Calu3 (cell line): ENCODE data around the gene ZNF536. TPM values are rescaled to one million over a fixed set of nuclear protein-coding genes. Genes with fewer than 3 reads are reported as not detected.
"Not testable (repeated sequence)": the region's sequence is repeated elsewhere in the genome, so short reads cannot be mapped to it uniquely, and the experiment has no call there.

Source experiments
- BruUV-seq: library from RNA; stranded (reverse); fragments of 400-500 nt; replicated peaks from 2 replicates; lab custom pipeline; 2021; lab: Mats Ljungman, UMichigan
- CTCF ChIA-PET: fragments of 300-600 bp; sonication (Branson Sonifier 250); formaldehyde crosslinking; loops from one replicate; lab custom pipeline; 2022; ENCODE audit warnings: antibody characterized with exemption; lab: Charles Lee
- DNase-seq: peaks from one replicate; pipeline ENCODE4 v3.0.0; 2022
- H3K27ac Mint-ChIP-seq: one replicate; pipeline ENCODE4 v1.8.0; 2022; ENCODE audit warnings: mixed read lengths; ENCODE audit not compliant: unreplicated experiment
- H3K27me3 Mint-ChIP-seq: one replicate; pipeline ENCODE4 v1.8.0; 2022; ENCODE audit warnings: mixed read lengths; ENCODE audit not compliant: unreplicated experiment
- H3K36me3 Mint-ChIP-seq: one replicate; pipeline ENCODE4 v1.8.0; 2022; ENCODE audit warnings: mild to moderate bottlenecking, moderate library complexity, mixed read lengths; ENCODE audit not compliant: insufficient read depth, unreplicated experiment
- H3K4me1 Mint-ChIP-seq: one replicate; pipeline ENCODE4 v1.8.0; 2022; ENCODE audit warnings: mild to moderate bottlenecking, low read depth, mixed read lengths; ENCODE audit not compliant: unreplicated experiment
- H3K4me3 Mint-ChIP-seq: one replicate; pipeline ENCODE4 v1.8.0; 2022; ENCODE audit warnings: mild to moderate bottlenecking, low read depth, moderate library complexity, mixed read lengths; ENCODE audit not compliant: unreplicated experiment
- H3K9me3 Mint-ChIP-seq: one replicate; pipeline ENCODE4 v1.8.0; 2022; ENCODE audit warnings: low read depth, mixed read lengths; ENCODE audit not compliant: unreplicated experiment
- CTCF ChIP-seq: fragments of 200-600 bp; IDR thresholded peaks from one replicate; pipeline ENCODE4 v1.8.0; 2022; ENCODE audit warnings: antibody characterized with exemption; ENCODE audit not compliant: unreplicated experiment
- intact Hi-C: fragments of 100-400 bp; cut with micrococcal nuclease; formaldehyde crosslinking; loops from one replicate; pipeline ENCODE4 v1.10.0; 2022; ENCODE audit not compliant: unreplicated experiment
- total RNA-seq: library from RNA; stranded (reverse); gene quantifications from 2 replicates; pipeline ENCODE4 v1.2.3, GENCODE V29; 2022

Gene ZNF536
- total RNA-seq, 1 experiment from 2014 or later: not detected

GRCh38 chr19:30455881-30456280, 83.7 kb downstream of the ZNF536 start:
- H3K4me3 Mint-ChIP-seq: no peak overlapping the region
- CTCF ChIA-PET: no interaction called here
- intact Hi-C loops: no loop called here
- no peak for TF ChIP-seq CTCF
- H3K4me1 Mint-ChIP-seq: no peaks in the 10 kb centered on the region
- DNase-seq: no peak
- H3K27ac Mint-ChIP-seq: no peak overlapping the region
- H3K9me3 Mint-ChIP-seq: peaks cover 6% of the 10 kb centered on the region
- H3K27me3 Mint-ChIP-seq: no peaks in the 10 kb centered on the region
- no TSS peak for BruUV-seq
- H3K36me3 Mint-ChIP-seq: no peaks in the 10 kb centered on the region

- CTCF ChIA-PET: interaction anchor here (0.7 kb wide), 1 partner anchor 628 kb away, joined by 9 read pairs; no protein-coding TSS in a partner anchor
- DNase-seq: no peak
- Mint-ChIP-seq H3K9me3 (peaks cover 3% of the 10 kb centered on the region), H3K27ac (no peak overlapping the region), H3K4me3 (no peak overlapping the region), H3K36me3 (no peaks in the 10 kb centered on the region), H3K27me3 (no peaks in the 10 kb centered on the region), H3K4me1 (no peaks in the 10 kb centered on the region)
- no TSS peak for BruUV-seq
- intact Hi-C loops: no loop called here
- TF ChIP-seq CTCF: no peak
Measured at GRCh38 chr19:30457484-30457883, 85.3 kb downstream of the ZNF536 start.

GRCh38 chr19:30459859-30460258, 87.7 kb downstream of the ZNF536 start:
- H3K27me3 Mint-ChIP-seq: no peaks in the 10 kb centered on the region
- no peak overlapping the region for H3K4me3 Mint-ChIP-seq
- DNase-seq: no peak
- no peaks in the 10 kb centered on the region for H3K4me1 Mint-ChIP-seq
- H3K36me3 Mint-ChIP-seq: no peaks in the 10 kb centered on the region
- CTCF ChIA-PET: no interaction called here
- no peak for TF ChIP-seq CTCF
- peaks cover 2% of the 10 kb centered on the region for H3K9me3 Mint-ChIP-seq
- intact Hi-C loops: no loop called here
- H3K27ac Mint-ChIP-seq: no peak overlapping the region
- no TSS peak for BruUV-seq

GRCh38 chr19:30464162-30464561, 92.0 kb downstream of the ZNF536 start:
- H3K27me3 Mint-ChIP-seq: no peaks in the 10 kb centered on the region
- no peak overlapping the region for H3K27ac Mint-ChIP-seq
- H3K9me3 Mint-ChIP-seq: peaks cover 14% of the 10 kb centered on the region
- H3K4me3 Mint-ChIP-seq: no peak overlapping the region
- H3K4me1 Mint-ChIP-seq: no peaks in the 10 kb centered on the region
- no TSS peak for BruUV-seq
- TF ChIP-seq CTCF: no peak
- H3K36me3 Mint-ChIP-seq: no peaks in the 10 kb centered on the region
- CTCF ChIA-PET: no interaction called here
- intact Hi-C loops: no loop called here
- DNase-seq: no peak

GRCh38 chr19:30466598-30466997, 94.4 kb downstream of the ZNF536 start:
- H3K4me3 Mint-ChIP-seq, H3K4me1 Mint-ChIP-seq, CTCF ChIA-PET, H3K36me3 Mint-ChIP-seq, H3K27ac Mint-ChIP-seq, DNase-seq, BruUV-seq, intact Hi-C loops, H3K27me3 Mint-ChIP-seq: not testable (repeated sequence)
- H3K9me3 Mint-ChIP-seq: peaks cover 12% of the 10 kb centered on the region
